HG03342 (cell line): ENCODE measurements around the gene PVRIG.
"Not testable (repeated sequence)": the region's sequence is repeated elsewhere in the genome, so short reads cannot be mapped to it uniquely, and the experiment has no call there.

Source experiments
- ATAC-seq: cut with Tn5 transposase; IDR thresholded peaks from one replicate; pipeline ENCODE4 v1.9.1; 2021; ENCODE audit warnings: mild to moderate bottlenecking, moderate library complexity; ENCODE audit not compliant: unreplicated experiment

The PVRIG gene

GRCh38 chr7:100192969-100193368 lies 26.8 kb upstream of the PVRIG start:
- ATAC-seq = no peak

- ATAC-seq = no peak
Measured at GRCh38 chr7:100195222-100195621, 24.5 kb upstream of the PVRIG start.

DNA sequence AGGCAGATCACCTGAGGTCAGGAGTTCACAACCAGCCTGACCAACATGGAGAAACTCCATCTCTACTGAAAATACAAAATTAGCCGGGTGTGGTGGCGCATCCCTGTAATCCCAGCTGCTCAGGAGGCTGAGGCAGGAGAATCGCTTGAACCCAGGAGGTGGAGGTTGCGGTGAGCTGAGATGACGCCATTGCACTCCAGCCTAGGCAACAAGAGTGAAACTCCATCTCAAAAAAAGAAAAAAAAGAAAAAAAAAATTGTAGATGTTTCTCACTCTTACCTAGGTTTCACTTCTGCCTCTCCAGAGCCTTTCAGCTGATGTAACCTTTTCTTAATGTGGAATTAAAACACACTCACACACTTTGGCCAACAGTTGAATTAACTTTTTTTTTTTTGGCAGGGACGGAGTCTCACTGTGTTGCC lies 23.8 kb upstream of the PVRIG start:
- not testable (repeated sequence) for ATAC-seq

DNA sequence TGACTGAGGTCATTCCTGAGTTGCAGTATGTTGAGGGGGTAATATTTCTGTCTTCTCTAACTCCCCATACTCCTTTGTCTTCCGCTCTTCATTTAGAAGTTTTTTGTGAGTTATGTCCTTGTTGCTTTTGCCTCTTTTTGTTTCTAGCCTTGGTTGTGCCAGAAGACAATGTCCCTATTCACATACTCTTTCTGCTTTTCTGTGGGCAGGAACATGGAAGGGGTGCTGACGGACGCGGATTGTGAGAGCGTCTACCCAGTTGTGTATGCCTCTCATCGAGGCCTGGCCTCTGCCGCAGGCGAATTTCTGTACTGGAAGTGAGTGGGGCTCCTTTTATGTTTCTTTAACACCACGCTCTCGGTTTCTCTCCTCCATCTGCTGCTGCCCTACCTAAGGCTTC lies 21.5 kb upstream of the PVRIG start:
- no peak for ATAC-seq

- ATAC-seq = no peak
Measured at GRCh38 chr7:100200693-100201092, 19.1 kb upstream of the PVRIG start.

GRCh38 chr7:100204454-100204853 lies 15.3 kb upstream of the PVRIG start:
- ATAC-seq = no peak

GRCh38 chr7:100208911-100209408 lies 10.8 kb upstream of the PVRIG start:
- peak; percentile 66 for ATAC-seq

- ATAC-seq = no peak
Measured at GRCh38 chr7:100209493-100209892, 10.3 kb upstream of the PVRIG start.

DNA sequence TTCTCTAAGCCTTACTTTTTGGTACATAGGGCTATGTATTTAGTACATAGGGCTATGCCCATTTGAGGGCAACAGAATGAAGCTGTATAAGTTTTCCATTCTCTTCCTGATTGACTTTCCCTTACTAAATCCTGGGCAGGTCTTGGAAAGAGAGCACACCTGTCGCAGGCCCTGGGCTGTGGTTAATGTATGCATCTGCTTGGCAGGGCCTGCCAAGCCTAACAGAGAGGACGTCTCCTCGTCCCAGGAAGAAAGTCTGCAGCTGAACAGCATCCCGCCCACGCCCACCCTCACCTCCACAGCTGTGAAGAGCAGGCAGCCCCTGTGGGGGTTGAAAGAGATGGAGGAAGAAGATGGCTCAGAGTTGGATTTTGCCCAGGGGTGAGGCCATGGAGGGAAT lies 8.9 kb upstream of the PVRIG start:
- no peak for ATAC-seq

- ATAC-seq = no peak
Measured at GRCh38 chr7:100211342-100211780, 8.4 kb upstream of the PVRIG start.

DNA sequence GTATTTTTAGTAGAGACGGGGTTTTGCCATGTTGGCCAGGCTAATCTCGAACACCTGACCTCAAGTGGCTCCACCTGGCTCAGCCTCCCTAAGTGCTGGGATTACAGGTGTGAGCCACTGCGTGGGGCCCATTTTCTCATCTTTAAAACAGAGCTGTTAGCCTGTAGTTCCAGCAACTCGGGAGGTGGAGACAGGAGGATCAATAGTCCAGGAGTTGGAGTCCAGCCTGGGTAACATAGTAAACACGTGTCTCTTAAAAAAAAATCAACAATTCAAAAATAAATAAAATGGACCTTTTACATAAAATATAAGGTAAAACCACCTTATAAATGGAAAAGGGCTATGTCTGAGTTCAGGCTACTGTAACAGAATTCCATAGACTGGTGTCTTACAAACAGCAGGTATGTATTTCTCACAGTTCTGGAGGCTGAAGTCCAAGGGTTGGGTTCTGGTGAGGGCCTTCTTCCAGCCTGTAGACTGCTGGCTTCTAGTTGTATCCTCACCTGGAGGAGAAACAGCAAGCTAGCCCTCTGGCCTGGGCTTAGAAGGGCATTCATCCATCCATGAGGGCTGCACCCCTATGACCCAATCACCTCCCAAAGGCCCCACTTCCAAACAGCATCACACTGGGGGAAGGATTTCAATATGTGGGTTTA lies 7.0 kb upstream of the PVRIG start:
- no peak for ATAC-seq

GRCh38 chr7:100213672-100214071 lies 6.1 kb upstream of the PVRIG start:
- no peak for ATAC-seq

GRCh38 chr7:100214356-100214755 lies 5.4 kb upstream of the PVRIG start:
- not testable (repeated sequence) for ATAC-seq

GRCh38 chr7:100215895-100216294 lies 3.9 kb upstream of the PVRIG start:
- no peak for ATAC-seq

DNA sequence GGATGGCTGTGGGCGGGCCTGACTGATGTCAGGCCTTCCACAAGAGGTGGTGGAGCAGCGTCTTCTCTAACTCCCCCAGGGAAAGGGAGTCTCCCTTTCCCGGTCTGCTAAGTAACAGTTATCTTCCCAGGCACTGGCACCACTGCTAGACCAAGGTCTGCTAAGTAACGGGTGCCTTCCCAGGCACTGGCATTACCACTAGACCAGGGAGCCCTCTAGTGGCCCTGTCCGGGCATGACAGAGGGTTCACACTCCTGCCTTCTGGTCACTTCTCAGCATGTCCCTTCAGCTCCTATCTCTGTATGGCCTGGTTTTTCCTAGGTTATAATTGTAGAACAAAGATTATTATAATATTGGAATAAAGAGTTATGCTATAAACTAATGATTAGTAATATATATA lies 1.8 kb upstream of the PVRIG start:
- not testable (repeated sequence) for ATAC-seq

GRCh38 chr7:100219271-100219737 lies 445 bp upstream of the PVRIG start:
- no peak for ATAC-seq

DNA sequence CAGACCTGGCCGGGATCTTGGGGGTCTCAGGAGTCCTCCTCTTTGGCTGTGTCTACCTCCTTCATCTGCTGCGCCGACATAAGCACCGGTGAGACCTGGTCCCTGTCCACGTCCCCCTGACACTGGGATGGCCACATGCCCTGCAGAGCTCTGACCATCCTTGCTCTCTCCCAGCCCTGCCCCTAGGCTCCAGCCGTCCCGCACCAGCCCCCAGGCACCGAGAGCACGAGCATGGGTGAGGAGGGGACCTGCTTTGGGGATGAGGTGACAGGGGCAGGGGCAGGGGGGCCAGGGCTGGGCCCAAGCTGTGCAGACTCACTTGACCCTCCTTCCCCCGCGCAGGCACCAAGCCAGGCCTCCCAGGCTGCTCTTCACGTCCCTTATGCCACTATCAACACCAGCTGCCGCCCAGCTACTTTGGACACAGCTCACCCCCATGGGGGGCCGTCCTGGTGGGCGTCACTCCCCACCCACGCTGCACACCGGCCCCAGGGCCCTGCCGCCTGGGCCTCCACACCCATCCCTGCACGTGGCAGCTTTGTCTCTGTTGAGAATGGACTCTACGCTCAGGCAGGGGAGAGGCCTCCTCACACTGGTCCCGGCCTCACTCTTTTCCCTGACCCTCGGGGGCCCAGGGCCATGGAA lies 959 bp downstream of the PVRIG start:
- ATAC-seq = no peak

DNA sequence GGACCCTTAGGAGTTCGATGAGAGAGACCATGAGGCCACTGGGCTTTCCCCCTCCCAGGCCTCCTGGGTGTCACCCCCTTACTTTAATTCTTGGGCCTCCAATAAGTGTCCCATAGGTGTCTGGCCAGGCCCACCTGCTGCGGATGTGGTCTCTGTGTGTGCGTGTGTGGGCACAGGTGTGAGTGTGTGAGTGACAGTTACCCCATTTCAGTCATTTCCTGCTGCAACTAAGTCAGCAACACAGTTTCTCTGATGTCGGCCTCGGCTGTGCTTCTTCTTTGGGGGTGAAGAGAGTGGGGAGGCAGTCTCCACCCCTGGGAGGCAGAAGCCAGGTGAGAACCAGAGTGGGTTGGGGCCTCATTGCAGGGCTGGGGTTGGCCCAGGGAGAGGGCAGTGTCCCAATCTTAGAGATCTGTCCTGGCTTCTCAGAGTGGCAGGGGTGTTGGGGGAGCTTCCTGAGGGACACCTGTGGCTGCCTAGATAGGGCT lies 1.5 kb downstream of the PVRIG start:
- ATAC-seq = peak; percentile 48

DNA sequence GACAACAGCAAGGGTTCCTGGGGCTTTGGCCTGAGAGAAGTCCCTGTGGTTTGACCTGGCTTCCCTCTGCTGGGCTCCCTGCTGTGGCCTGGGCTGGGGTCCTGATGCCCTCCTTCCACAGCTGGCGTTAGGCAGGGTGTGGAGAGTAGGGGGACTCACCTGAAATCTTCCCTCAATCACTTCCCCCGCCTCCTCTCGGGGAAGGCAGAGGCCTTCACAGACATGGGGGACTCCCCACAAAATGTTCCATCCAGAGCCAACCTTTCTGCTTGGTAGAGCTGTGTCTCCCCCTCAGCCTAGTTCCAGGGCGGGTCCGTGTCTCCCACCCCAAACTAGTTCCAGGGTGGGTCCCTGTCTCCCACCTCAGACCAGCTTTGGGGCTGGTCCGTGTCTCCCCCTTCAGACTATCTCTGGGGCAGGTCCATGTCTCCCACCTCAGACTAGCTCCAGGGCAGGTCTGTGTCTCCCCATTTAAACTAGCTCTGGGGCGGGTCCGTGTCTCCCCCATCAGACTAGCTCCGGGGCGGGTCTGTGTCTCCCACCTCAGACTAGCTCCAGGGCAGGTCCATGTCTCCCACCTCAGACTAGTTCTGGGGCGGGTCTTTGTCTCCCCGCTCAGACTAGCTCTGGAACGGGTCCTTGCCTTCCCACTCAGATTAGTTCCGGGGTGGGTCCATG lies 2.2 kb downstream of the PVRIG start:
- no peak for ATAC-seq

GRCh38 chr7:100222445-100223132 lies 2.8 kb downstream of the PVRIG start:
- ATAC-seq = no peak

GRCh38 chr7:100223376-100223927 lies 3.7 kb downstream of the PVRIG start:
- ATAC-seq = not testable (repeated sequence)
